ENCODE measurements around the gene FPGS. TPM values are rescaled to one million over a fixed set of nuclear protein-coding genes. Genes with fewer than 3 reads are reported as not detected.
A peak's percentile ranks its signal among the peaks of the same experiment; 100 is the strongest.

FPGS gene
- total RNA-seq, 6 experiments from 2014 or later: 51.9 to 69.2 (median 62.7) TPM

- TF ChIP-seq CTCF (IDR thresholded peaks at IDR 0.05): no peak
- Mint-ChIP-seq H3K27me3 (ENCODE audit: insufficient read depth) (peaks cover 5% of the 10 kb centered on the region), H3K9me3 (no peaks in the 10 kb centered on the region), H3K4me3 (no peak overlapping the region), H3K27ac (0 out of 2 replicates have a peak overlapping the region, but pooled peaks have one; percentile 24), H3K36me3 (ENCODE audit: low read depth) (peaks cover 13% of the 10 kb centered on the region), H3K4me1 (ENCODE audit: low read depth) (peaks cover 15% of the 10 kb centered on the region)
- no peak for DNase-seq
Observed at GRCh38 chr9:127793093-127793708, 9.5 kb upstream of the FPGS start.

- Mint-ChIP-seq H3K4me3 (no peak overlapping the region), H3K9me3 (no peaks in the 10 kb centered on the region), H3K36me3 (ENCODE audit: low read depth) (peaks cover 10% of the 10 kb centered on the region), H3K4me1 (ENCODE audit: low read depth) (peaks cover 15% of the 10 kb centered on the region), H3K27ac (no peak overlapping the region), H3K27me3 (ENCODE audit: insufficient read depth) (peaks cover 5% of the 10 kb centered on the region)
- TF ChIP-seq CTCF (IDR thresholded peaks at IDR 0.05): no peak
- no peak for DNase-seq
Observed at GRCh38 chr9:127794001-127794791, 8.5 kb upstream of the FPGS start.

- Mint-ChIP-seq H3K27ac (peak overlapping the region; percentile 66), H3K4me1 (ENCODE audit: low read depth) (peaks cover 23% of the 10 kb centered on the region), H3K9me3 (no peaks in the 10 kb centered on the region), H3K27me3 (ENCODE audit: insufficient read depth) (peaks cover 5% of the 10 kb centered on the region), H3K36me3 (ENCODE audit: low read depth) (no peaks in the 10 kb centered on the region; the same call in 1 of the 2 replicates), H3K4me3 (no peak overlapping the region)
- no peak for TF ChIP-seq CTCF (IDR thresholded peaks at IDR 0.05)
- peak; percentile 55 for DNase-seq
Observed at GRCh38 chr9:127796225-127796813, 6.4 kb upstream of the FPGS start.

- peak overlapping the region; percentile 12; the same call in 1 of the 2 replicates for H3K4me3 Mint-ChIP-seq
- H3K9me3 Mint-ChIP-seq: no peaks in the 10 kb centered on the region
- TF ChIP-seq CTCF (IDR thresholded peaks at IDR 0.05): no peak
- H3K27me3 Mint-ChIP-seq (ENCODE audit: insufficient read depth): peaks cover 5% of the 10 kb centered on the region
- peak; percentile 33 for DNase-seq
- peak overlapping the region; percentile 66 for H3K27ac Mint-ChIP-seq
- H3K36me3 Mint-ChIP-seq (ENCODE audit: low read depth): no peaks in the 10 kb centered on the region; the same call in 1 of the 2 replicates
- H3K4me1 Mint-ChIP-seq (ENCODE audit: low read depth): peaks cover 29% of the 10 kb centered on the region
Observed at GRCh38 chr9:127796852-127797370, 5.8 kb upstream of the FPGS start.

- H3K27me3 Mint-ChIP-seq (ENCODE audit: insufficient read depth): 0 out of 2 replicates have a peak, but pooled peaks cover under 1% of the 10 kb centered on the region
- peak overlapping the region; percentile 97 for H3K4me3 Mint-ChIP-seq
- H3K27ac Mint-ChIP-seq: peak overlapping the region; percentile 94
- H3K36me3 Mint-ChIP-seq (ENCODE audit: low read depth): peaks cover 6% of the 10 kb centered on the region; the same call in 1 of the 2 replicates
- H3K4me1 Mint-ChIP-seq (ENCODE audit: low read depth): peaks cover 20% of the 10 kb centered on the region
- no peaks in the 10 kb centered on the region for H3K9me3 Mint-ChIP-seq
- TF ChIP-seq CTCF (IDR thresholded peaks at IDR 0.05): peak; percentile 22; the same call in 1 of the 2 replicates
- no peak for DNase-seq
Observed at GRCh38 chr9:127801955-127802575, 617 bp upstream of the FPGS start.
